Astrocyte (in vitro differentiated cells and primary cell): ENCODE results near the gene GPX6. TPM values are rescaled to one million over a fixed set of nuclear protein-coding genes. Genes with fewer than 3 reads are reported as not detected.
"Not testable (repeated sequence)": the region's sequence is repeated elsewhere in the genome, so short reads cannot be mapped to it uniquely, and the experiment has no call there.

ENCODE experiments used
- DNase-seq: peaks from one replicate; pipeline ENCODE4 v3.0.0-alpha.2; 2010; ENCODE audit warnings: low read depth
- FAIRE-seq: peaks from 2 replicates; lab custom pipeline; 2011; peaks lifted over from hg19 to GRCh38; lab: Jason Lieb, UNC
- H2AFZ ChIP-seq: 2 replicates; pipeline ENCODE4 v1.6.0; 2012; ENCODE audit warnings: low read depth, low read length, inconsistent platforms
- H3K27ac ChIP-seq: 2 replicates; pipeline ENCODE4 v1.5.1; 2011; ENCODE audit warnings: low read depth, low read length, inconsistent platforms
- H3K27me3 ChIP-seq: 2 replicates; pipeline ENCODE4 v1.6.0; 2011; ENCODE audit warnings: low read length, inconsistent platforms; ENCODE audit not compliant: insufficient read depth
- H3K36me3 ChIP-seq: 2 replicates; pipeline ENCODE4 v1.5.1; 2011; ENCODE audit warnings: low read length, inconsistent platforms; ENCODE audit not compliant: insufficient read depth
- H3K4me1 ChIP-seq: 2 replicates; pipeline ENCODE4 v1.5.1; 2011; ENCODE audit warnings: low read length, inconsistent platforms; ENCODE audit not compliant: insufficient read depth
- H3K4me2 ChIP-seq: 2 replicates; pipeline ENCODE4 v1.6.0; 2012; ENCODE audit warnings: low read length, inconsistent platforms
- H3K4me3 ChIP-seq: 2 replicates; pipeline ENCODE4 v1.5.1; 2011; ENCODE audit warnings: low read depth, mild to moderate bottlenecking, low read length, inconsistent platforms; ENCODE audit not compliant: insufficient read depth
- H3K79me2 ChIP-seq: 2 replicates; pipeline ENCODE4 v1.6.0; 2012; ENCODE audit warnings: mild to moderate bottlenecking, low read length, inconsistent platforms; ENCODE audit not compliant: insufficient read depth
- H3K9ac ChIP-seq: 2 replicates; pipeline ENCODE4 v1.6.0; 2012; ENCODE audit warnings: mild to moderate bottlenecking, low read length, inconsistent platforms
- H3K9me3 ChIP-seq: 2 replicates; pipeline ENCODE4 v1.5.1; 2012; ENCODE audit warnings: low read depth, mild to moderate bottlenecking, low read length, inconsistent platforms; ENCODE audit not compliant: insufficient read depth
- H4K20me1 ChIP-seq: 2 replicates; pipeline ENCODE4 v1.6.0; 2012; ENCODE audit warnings: low read length, inconsistent platforms; ENCODE audit not compliant: insufficient read depth
- H3K27ac Mint-ChIP-seq: one replicate; pipeline ENCODE4 v1.8.0; 2021; ENCODE audit warnings: mild to moderate bottlenecking, mixed read lengths; ENCODE audit not compliant: unreplicated experiment
- H3K27me3 Mint-ChIP-seq: one replicate; pipeline ENCODE4 v1.8.0; 2021; ENCODE audit warnings: low read depth, mixed read lengths; ENCODE audit not compliant: unreplicated experiment
- H3K36me3 Mint-ChIP-seq: one replicate; pipeline ENCODE4 v1.8.0; 2021; ENCODE audit warnings: low read depth, mixed read lengths; ENCODE audit not compliant: unreplicated experiment
- H3K4me1 Mint-ChIP-seq: one replicate; pipeline ENCODE4 v1.8.0; 2021; ENCODE audit warnings: low read depth, mixed read lengths; ENCODE audit not compliant: unreplicated experiment
- H3K4me3 Mint-ChIP-seq: one replicate; pipeline ENCODE4 v1.8.0; 2021; ENCODE audit warnings: mild to moderate bottlenecking, moderate library complexity, mixed read lengths; ENCODE audit not compliant: unreplicated experiment
- H3K9me3 Mint-ChIP-seq: one replicate; pipeline ENCODE4 v1.8.0; 2021; ENCODE audit warnings: mild to moderate bottlenecking, mixed read lengths; ENCODE audit not compliant: unreplicated experiment
- EZH2 ChIP-seq: IDR thresholded peaks from 2 replicates; pipeline ENCODE4 v1.6.1; 2012; ENCODE audit warnings: mild to moderate bottlenecking, low read length, inconsistent platforms; ENCODE audit not compliant: insufficient read depth
- total RNA-seq: library from RNA; stranded (reverse); gene quantifications from 2 replicates; pipeline ENCODE4 v1.2.1, GENCODE V29; 2021
- TF ChIP-seq, protein P1 (sequence below): IDR thresholded peaks from 2 replicates; pipeline ENCODE4 v1.5.1; 2011; ENCODE audit warnings: low read depth, mild to moderate bottlenecking, inconsistent platforms, low read length, moderate library complexity; ENCODE audit not compliant: insufficient read depth

GPX6 gene
- total RNA-seq, 1 donor from 2014 or later, result not detected

- Histone ChIP-seq H3K36me3 (no peaks in the 10 kb centered on the region), H3K9ac (no peak overlapping the region), H3K4me1 (no peaks in the 10 kb centered on the region), H4K20me1 (no peaks in the 10 kb centered on the region), H3K4me2 (no peak overlapping the region), H3K27ac (no peak overlapping the region), H3K9me3 (no peaks in the 10 kb centered on the region), H3K79me2 (no peaks in the 10 kb centered on the region), H3K4me3 (no peak overlapping the region), H2AFZ (no peak overlapping the region), H3K27me3 (peaks cover 3% of the 10 kb centered on the region)
- no peak for FAIRE-seq
- H3K4me1 Mint-ChIP-seq, result peaks cover 5% of the 10 kb centered on the region
- no peak for DNase-seq
- no peaks in the 10 kb centered on the region for H3K36me3 Mint-ChIP-seq
- TF ChIP-seq, protein P1, sequence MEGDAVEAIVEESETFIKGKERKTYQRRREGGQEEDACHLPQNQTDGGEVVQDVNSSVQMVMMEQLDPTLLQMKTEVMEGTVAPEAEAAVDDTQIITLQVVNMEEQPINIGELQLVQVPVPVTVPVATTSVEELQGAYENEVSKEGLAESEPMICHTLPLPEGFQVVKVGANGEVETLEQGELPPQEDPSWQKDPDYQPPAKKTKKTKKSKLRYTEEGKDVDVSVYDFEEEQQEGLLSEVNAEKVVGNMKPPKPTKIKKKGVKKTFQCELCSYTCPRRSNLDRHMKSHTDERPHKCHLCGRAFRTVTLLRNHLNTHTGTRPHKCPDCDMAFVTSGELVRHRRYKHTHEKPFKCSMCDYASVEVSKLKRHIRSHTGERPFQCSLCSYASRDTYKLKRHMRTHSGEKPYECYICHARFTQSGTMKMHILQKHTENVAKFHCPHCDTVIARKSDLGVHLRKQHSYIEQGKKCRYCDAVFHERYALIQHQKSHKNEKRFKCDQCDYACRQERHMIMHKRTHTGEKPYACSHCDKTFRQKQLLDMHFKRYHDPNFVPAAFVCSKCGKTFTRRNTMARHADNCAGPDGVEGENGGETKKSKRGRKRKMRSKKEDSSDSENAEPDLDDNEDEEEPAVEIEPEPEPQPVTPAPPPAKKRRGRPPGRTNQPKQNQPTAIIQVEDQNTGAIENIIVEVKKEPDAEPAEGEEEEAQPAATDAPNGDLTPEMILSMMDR, result no peak
- no peak for TF ChIP-seq EZH2
- H3K4me3 Mint-ChIP-seq, result no peak overlapping the region
- no peak overlapping the region for H3K27ac Mint-ChIP-seq
- H3K27me3 Mint-ChIP-seq, result no peaks in the 10 kb centered on the region
- H3K9me3 Mint-ChIP-seq, result peaks cover 2% of the 10 kb centered on the region
Observed at GRCh38 chr6:28506807-28507475, 8.7 kb downstream of the GPX6 start.

GRCh38 chr6:28505733-28506132 is 9.9 kb downstream of the GPX6 start:
- FAIRE-seq, result no peak
- Mint-ChIP-seq H3K27me3 (no peaks in the 10 kb centered on the region), H3K9me3 (peaks cover 2% of the 10 kb centered on the region), H3K36me3 (no peaks in the 10 kb centered on the region), H3K4me3 (no peak overlapping the region), H3K4me1 (peaks cover 5% of the 10 kb centered on the region), H3K27ac (no peak overlapping the region)
- no peak overlapping the region for H2AFZ ChIP-seq
- no peak overlapping the region for H3K9ac ChIP-seq
- H3K4me3 ChIP-seq, result no peak overlapping the region
- no peak overlapping the region for H3K4me2 ChIP-seq
- DNase-seq, result no peak
- peaks cover 3% of the 10 kb centered on the region for H3K27me3 ChIP-seq
- H3K4me1 ChIP-seq, result no peaks in the 10 kb centered on the region
- TF ChIP-seq, protein P1, result no peak
- no peak for TF ChIP-seq EZH2
- no peaks in the 10 kb centered on the region for H4K20me1 ChIP-seq
- no peak overlapping the region for H3K27ac ChIP-seq
- no peaks in the 10 kb centered on the region for H3K36me3 ChIP-seq
- no peaks in the 10 kb centered on the region for H3K9me3 ChIP-seq
- H3K79me2 ChIP-seq, result no peaks in the 10 kb centered on the region

GRCh38 chr6:28502709-28503305 is 12.8 kb downstream of the GPX6 start:
- H3K9ac ChIP-seq, H3K4me3 ChIP-seq, H3K36me3 Mint-ChIP-seq, H3K27ac ChIP-seq, H2AFZ ChIP-seq, H3K4me1 Mint-ChIP-seq, FAIRE-seq, H3K4me2 ChIP-seq, H4K20me1 ChIP-seq, H3K4me3 Mint-ChIP-seq, H3K36me3 ChIP-seq, H3K79me2 ChIP-seq, H3K9me3 ChIP-seq, H3K4me1 ChIP-seq, H3K27me3 Mint-ChIP-seq, H3K27ac Mint-ChIP-seq, H3K9me3 Mint-ChIP-seq, DNase-seq, H3K27me3 ChIP-seq: not testable (repeated sequence)

DNA sequence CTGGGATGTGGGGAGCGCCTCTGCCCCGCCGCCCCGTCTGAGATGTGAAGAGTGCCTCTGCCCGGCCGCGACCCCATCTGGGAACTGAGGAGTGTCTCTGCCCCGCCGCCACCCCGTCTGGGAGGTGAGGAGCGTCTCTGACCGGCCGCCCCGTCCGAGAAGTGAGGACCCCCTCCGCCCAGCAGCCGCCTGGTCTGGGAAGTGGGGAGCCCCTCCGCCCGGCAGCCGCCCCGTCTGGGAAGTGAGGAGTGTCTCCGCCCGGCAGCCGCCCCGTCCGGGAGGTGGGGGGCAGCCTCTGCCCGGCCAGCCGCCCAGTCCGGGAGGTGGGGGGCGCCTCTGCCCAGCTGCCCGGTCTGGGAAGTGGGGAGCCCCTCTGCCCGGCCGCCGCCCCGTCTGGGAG is 13.5 kb downstream of the GPX6 start:
- FAIRE-seq, H3K4me3 ChIP-seq, H3K27me3 ChIP-seq, H3K36me3 ChIP-seq, H3K9me3 ChIP-seq, DNase-seq, H3K27ac Mint-ChIP-seq, H3K79me2 ChIP-seq, H3K27me3 Mint-ChIP-seq, H3K27ac ChIP-seq, H3K4me3 Mint-ChIP-seq, H3K4me1 ChIP-seq, H3K9ac ChIP-seq, H3K9me3 Mint-ChIP-seq, H4K20me1 ChIP-seq, H3K4me2 ChIP-seq, H3K4me1 Mint-ChIP-seq, H2AFZ ChIP-seq, H3K36me3 Mint-ChIP-seq: not testable (repeated sequence)
